Activated CD4-positive, alpha-beta T cell treated with anti-CD3 and anti-CD28 coated beads, Interleukin-2, amount 10 ng/mL, durations not matched to agents 24 days and 14 days (primary cell): ENCODE results near the gene CEBPB. TPM values are rescaled to one million over a fixed set of nuclear protein-coding genes. Genes with fewer than 3 reads are reported as not detected.
"Not testable (repeated sequence)": the region's sequence is repeated elsewhere in the genome, so short reads cannot be mapped to it uniquely, and the experiment has no call there.

Experiments used
- DNase-seq: peaks from one replicate; pipeline ENCODE4 v3.0.0; 2022
- H3K27ac Mint-ChIP-seq: one replicate; pipeline ENCODE4 v1.8.0; 2022; ENCODE audit warnings: mild to moderate bottlenecking, mixed read lengths
- H3K27me3 Mint-ChIP-seq: one replicate; pipeline ENCODE4 v1.8.0; 2022; ENCODE audit warnings: mixed read lengths
- H3K36me3 Mint-ChIP-seq: one replicate; pipeline ENCODE4 v1.8.0; 2022; ENCODE audit warnings: low read depth, mild to moderate bottlenecking, mixed read lengths
- H3K4me1 Mint-ChIP-seq: one replicate; pipeline ENCODE4 v1.8.0; 2021; ENCODE audit warnings: mixed read lengths
- H3K4me3 Mint-ChIP-seq: one replicate; pipeline ENCODE4 v1.8.0; 2022; ENCODE audit warnings: mild to moderate bottlenecking, moderate library complexity, mixed read lengths
- H3K9me3 Mint-ChIP-seq: one replicate; pipeline ENCODE4 v1.8.0; 2021; ENCODE audit warnings: mixed read lengths
- intact Hi-C: fragments of 100-400 bp; cut with micrococcal nuclease; formaldehyde crosslinking; loops from one replicate; pipeline ENCODE4 v1.15.1; 2023
- total RNA-seq: library from RNA; stranded (reverse); gene quantifications from 2 replicates; pipeline ENCODE4 v1.2.3, GENCODE V29; 2022

Gene CEBPB
- total RNA-seq, 1 donor from 2014 or later = 45.9 TPM

DNA sequence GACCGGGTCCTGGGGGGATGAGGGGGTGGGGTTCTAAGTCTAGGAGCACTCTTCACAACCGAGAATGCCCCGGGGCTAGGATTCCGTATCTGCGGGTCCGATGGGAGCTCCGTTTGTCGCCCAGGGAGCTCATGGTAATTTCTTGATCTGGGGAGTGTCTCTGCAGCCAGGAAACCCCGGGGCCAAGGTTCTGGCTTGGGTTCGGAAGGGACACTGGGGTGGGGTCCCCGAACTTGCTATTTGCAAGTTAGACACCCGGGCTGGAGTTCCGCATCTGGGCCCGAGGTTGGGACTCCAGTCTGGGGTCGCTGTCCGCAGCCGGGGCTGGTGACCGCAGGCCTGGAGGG lies 37.5 kb upstream of the CEBPB start:
- H3K27me3 Mint-ChIP-seq = no peaks in the 10 kb centered on the region
- H3K4me1 Mint-ChIP-seq = peaks cover 47% of the 10 kb centered on the region
- DNase-seq = no peak
- H3K4me3 Mint-ChIP-seq = peak overlapping the region; percentile 91
- H3K9me3 Mint-ChIP-seq = no peaks in the 10 kb centered on the region
- intact Hi-C loops = loop anchor here (1.0 kb wide), 2 partner anchors 13 to 40 kb away; partner anchors contain the start of gene UBE2V1
- peak overlapping the region; percentile 89 for H3K27ac Mint-ChIP-seq
- peaks cover 26% of the 10 kb centered on the region for H3K36me3 Mint-ChIP-seq

GRCh38 chr20:50153500-50154377 lies 36.9 kb upstream of the CEBPB start, which contains the start of gene PEDS1:
Gene PEDS1, minus strand, starts transcription at chr20:50153723. Its CDS starts 86 bp downstream, at chr20:50153637.
- Mint-ChIP-seq H3K27ac (peak within 1 kb of the TSS; percentile 89), H3K9me3 (no peaks in the 10 kb centered on the region), H3K27me3 (no peaks in the 10 kb centered on the region), H3K4me1 (peaks cover 42% of the 10 kb centered on the region), H3K4me3 (peak within 1 kb of the TSS; percentile 91), H3K36me3 (peaks cover 21% of the 10 kb centered on the region)
- intact Hi-C loops = loop anchor here (1.0 kb wide), 2 partner anchors 13 to 40 kb away; partner anchors contain the start of gene UBE2V1
- DNase-seq = peak; percentile 96

DNA sequence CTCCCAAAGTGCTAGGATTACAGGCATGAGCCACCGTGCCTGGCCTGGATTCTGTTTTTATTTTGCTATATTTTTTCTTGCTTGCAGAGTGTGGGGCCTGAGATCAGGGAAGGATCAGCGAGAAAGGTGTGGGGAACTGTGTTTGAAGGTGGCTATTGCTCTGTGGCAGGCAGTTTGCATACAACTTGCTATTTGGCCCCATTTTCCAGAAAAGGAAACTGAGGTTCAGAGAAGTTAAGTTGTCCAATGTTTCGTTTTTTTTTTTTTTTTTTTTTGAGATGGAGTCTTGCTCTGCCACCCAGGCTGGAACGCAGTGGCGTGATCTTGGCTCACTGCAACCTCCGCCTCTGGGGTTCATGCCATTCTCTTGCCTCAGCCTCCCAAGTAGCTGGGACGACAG lies 29.1 kb upstream of the CEBPB start:
- intact Hi-C loops, H3K36me3 Mint-ChIP-seq, H3K9me3 Mint-ChIP-seq, DNase-seq, H3K27ac Mint-ChIP-seq, H3K27me3 Mint-ChIP-seq, H3K4me3 Mint-ChIP-seq: not testable (repeated sequence)
- peaks cover 11% of the 10 kb centered on the region for H3K4me1 Mint-ChIP-seq

DNA sequence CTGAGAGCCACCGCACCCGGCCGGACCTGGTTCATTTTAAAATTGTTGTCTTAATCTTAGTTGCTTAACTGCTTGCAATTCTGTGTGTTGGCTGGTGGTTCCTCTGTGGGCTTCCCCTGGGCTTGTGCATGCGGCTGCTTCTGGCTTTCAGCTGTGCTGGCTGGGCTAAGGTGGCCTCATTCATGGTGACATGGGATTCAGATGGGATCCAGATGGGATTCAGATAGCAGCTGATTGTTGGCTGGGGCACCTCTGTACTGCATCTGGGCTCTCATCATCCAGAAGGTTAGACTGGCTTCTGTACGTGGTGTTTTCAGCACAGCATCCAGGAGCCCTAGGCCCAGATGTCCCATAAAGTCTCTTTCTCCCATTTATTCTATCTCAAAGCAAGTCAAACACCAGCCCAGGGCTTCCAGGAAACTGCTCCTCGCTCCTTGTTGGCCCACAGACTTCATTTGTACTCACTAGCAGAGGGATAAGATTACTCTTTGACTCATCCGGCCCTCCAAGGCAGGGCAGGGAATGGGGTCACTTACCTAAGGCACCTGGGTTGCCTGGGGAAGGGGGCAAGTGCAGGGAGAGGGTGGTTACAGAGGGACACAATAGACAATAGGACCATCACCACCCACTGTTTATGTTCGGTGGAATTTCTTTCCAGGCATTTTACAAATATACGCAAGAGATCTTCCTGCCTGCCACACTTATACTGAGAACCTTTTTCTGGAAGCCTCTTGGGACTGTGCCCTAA lies 26.9 kb upstream of the CEBPB start:
- peaks cover 11% of the 10 kb centered on the region for H3K4me1 Mint-ChIP-seq
- H3K36me3 Mint-ChIP-seq = no peaks in the 10 kb centered on the region
- DNase-seq = no peak
- no peaks in the 10 kb centered on the region for H3K9me3 Mint-ChIP-seq
- H3K27ac Mint-ChIP-seq = peak overlapping the region; percentile 29
- peaks cover 4% of the 10 kb centered on the region for H3K27me3 Mint-ChIP-seq
- H3K4me3 Mint-ChIP-seq = no peak overlapping the region
- intact Hi-C loops = no loop called here

DNA sequence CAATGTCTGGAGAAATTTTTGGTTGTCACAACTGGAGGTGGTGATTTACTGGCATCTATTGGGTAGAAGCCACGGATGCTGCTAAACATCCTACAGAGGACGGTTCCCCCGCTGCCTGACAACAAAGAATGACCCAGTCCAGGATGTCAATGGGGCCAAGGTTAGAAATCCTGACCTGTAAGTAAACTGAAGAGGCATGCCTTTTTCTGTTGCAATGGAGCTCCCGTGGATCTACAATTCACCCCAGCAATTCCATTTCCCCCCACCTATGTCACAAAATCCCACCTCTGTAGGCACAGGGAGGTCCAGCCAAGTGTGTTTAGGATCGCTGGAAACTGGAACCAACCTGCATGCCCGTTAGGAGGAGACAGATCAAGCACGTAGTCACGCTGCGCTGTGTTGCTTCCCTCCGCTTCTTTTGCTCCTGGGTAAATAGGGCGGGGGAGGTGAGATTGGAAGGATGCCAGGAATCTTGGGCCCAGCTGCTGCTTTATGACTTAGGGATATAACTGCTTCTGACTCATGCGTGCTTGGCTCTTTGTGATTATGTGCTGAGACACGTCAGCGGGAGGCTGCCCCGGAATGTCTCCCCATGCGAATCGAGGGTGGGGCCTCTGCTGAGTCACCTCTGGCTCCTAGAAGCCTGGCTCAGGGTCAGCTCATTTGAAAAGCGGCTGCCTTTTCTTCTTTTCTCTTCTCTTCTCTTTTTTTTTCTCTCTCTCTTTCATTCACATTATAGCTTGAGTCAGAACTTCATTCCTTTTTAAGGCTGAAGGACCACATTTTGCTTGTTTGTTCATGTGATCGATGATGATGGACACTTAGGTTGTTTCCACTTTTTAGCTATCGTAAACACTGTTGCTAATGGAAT lies 24.7 kb upstream of the CEBPB start:
- H3K27ac Mint-ChIP-seq = peak overlapping the region; percentile 88
- peak; percentile 90 for DNase-seq
- peak overlapping the region; percentile 75 for H3K4me3 Mint-ChIP-seq
- peaks cover 2% of the 10 kb centered on the region for H3K27me3 Mint-ChIP-seq
- no peaks in the 10 kb centered on the region for H3K36me3 Mint-ChIP-seq
- intact Hi-C loops = loop anchor here (1.0 to 5.0 kb wide), 3 partner anchors 13 to 184 kb away; partner anchors contain the start of genes PEDS1 and SNAI1
- H3K4me1 Mint-ChIP-seq = peaks cover 14% of the 10 kb centered on the region
- H3K9me3 Mint-ChIP-seq = no peaks in the 10 kb centered on the region

- intact Hi-C loops = loop anchor here (1.0 to 5.0 kb wide), 2 partner anchors 48 to 187 kb away; partner anchors contain the start of gene SNAI1
- peaks cover 6% of the 10 kb centered on the region for H3K27me3 Mint-ChIP-seq
- peak; percentile 94 for DNase-seq
- H3K4me3 Mint-ChIP-seq = no peak overlapping the region
- H3K27ac Mint-ChIP-seq = no peak overlapping the region
- no peaks in the 10 kb centered on the region for H3K36me3 Mint-ChIP-seq
- no peaks in the 10 kb centered on the region for H3K9me3 Mint-ChIP-seq
- peaks cover 15% of the 10 kb centered on the region for H3K4me1 Mint-ChIP-seq
These were observed 21.3 kb upstream of the CEBPB start for GRCh38 chr20:50169329-50169823.

- H3K27me3 Mint-ChIP-seq = peaks cover 6% of the 10 kb centered on the region
- intact Hi-C loops = no loop called here
- no peak overlapping the region for H3K4me3 Mint-ChIP-seq
- no peaks in the 10 kb centered on the region for H3K36me3 Mint-ChIP-seq
- peaks cover 11% of the 10 kb centered on the region for H3K4me1 Mint-ChIP-seq
- H3K9me3 Mint-ChIP-seq = no peaks in the 10 kb centered on the region
- no peak overlapping the region for H3K27ac Mint-ChIP-seq
- no peak for DNase-seq
These were observed 19.9 kb upstream of the CEBPB start for GRCh38 chr20:50170549-50171220.

DNA sequence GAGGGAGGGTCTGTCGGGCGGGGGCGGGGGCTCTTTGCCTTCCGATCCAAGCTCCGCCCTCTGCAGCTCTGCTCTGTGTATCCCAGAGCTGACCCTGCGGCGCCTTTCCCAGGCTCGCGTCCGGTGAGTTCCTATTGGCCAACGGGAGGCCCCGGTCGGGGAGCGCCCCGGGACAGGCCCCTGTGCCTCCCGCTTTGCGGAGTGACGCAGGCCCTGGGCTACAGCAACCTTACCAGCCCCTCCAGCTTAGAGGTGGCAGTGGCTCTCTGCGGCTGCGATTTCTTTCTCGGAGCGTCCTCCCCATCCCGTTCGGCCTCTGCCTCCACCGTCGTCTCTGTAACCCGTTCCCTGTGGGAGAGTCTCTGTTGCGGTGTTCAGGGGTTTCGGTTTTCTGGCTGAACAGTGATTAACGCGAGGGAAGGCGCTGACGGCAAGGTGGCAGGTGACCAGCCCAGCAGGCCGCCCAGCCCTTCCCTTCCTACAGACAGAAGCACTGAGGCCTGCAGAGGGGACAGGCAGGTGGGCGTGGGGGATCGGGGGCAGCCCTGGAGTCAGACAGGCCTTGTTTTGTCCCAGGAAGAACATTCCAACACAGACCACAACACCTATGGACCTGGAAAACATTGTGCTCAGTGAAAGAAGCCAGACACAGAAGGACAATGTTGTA lies 18.1 kb upstream of the CEBPB start:
- Mint-ChIP-seq H3K27ac (no peak overlapping the region), H3K4me3 (peak overlapping the region; percentile 7), H3K9me3 (no peaks in the 10 kb centered on the region), H3K27me3 (peaks cover 7% of the 10 kb centered on the region), H3K36me3 (no peaks in the 10 kb centered on the region), H3K4me1 (peaks cover 4% of the 10 kb centered on the region)
- intact Hi-C loops = no loop called here
- no peak for DNase-seq

DNA sequence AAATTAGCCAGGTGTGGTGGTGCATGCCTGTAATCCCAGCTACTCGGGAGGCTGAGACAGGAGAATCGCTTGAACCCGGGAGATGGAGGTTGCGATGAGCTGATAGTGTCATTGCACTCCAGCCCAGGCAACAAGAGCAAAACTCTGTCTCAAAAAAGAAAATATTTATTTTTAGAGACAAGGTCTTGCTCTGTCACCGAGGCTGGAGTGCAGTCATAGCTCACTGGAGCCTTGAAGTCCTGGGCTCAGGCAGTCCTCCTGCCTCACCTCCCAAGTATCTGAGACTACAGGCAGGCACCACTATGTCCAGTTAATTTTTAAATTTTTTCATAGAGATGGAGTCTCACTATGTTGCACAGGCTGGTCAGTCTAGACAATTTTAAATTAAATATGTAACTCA lies 16.2 kb upstream of the CEBPB start:
- no peaks in the 10 kb centered on the region for H3K36me3 Mint-ChIP-seq
- no peak for DNase-seq
- peaks cover 3% of the 10 kb centered on the region for H3K4me1 Mint-ChIP-seq
- H3K9me3 Mint-ChIP-seq = no peaks in the 10 kb centered on the region
- H3K27me3 Mint-ChIP-seq = peaks cover 11% of the 10 kb centered on the region
- intact Hi-C loops = no loop called here
- no peak overlapping the region for H3K4me3 Mint-ChIP-seq
- no peak overlapping the region for H3K27ac Mint-ChIP-seq

GRCh38 chr20:50175938-50176933 lies 14.4 kb upstream of the CEBPB start:
- Mint-ChIP-seq H3K4me1 (peaks cover 4% of the 10 kb centered on the region), H3K27ac (no peak overlapping the region), H3K27me3 (peaks cover 9% of the 10 kb centered on the region), H3K9me3 (no peaks in the 10 kb centered on the region), H3K4me3 (no peak overlapping the region), H3K36me3 (no peaks in the 10 kb centered on the region)
- DNase-seq = no peak
- intact Hi-C loops = no loop called here

DNA sequence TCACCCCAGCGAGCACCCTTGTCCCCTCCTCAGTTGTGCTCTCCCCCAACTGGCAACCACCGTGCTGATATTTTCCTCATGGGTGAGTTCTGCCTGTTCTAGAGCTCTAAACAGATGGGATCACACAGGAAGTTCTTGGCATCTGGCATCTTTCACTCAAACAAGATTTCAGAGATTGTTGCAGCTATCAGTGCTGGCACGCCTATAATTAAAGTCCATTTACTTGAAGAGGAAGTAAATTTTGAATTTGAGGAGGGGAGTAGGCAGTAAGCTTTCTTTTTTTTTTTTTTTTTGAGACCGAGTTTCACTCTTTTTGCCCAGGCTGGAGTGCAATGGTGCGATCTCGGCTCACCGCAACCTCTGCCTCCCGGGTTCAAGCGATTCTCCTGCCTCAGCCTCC lies 12.0 kb upstream of the CEBPB start:
- H3K36me3 Mint-ChIP-seq, H3K4me1 Mint-ChIP-seq, H3K27ac Mint-ChIP-seq, H3K9me3 Mint-ChIP-seq, H3K27me3 Mint-ChIP-seq, H3K4me3 Mint-ChIP-seq, intact Hi-C loops, DNase-seq: not testable (repeated sequence)
